GM23338 (cell line): Measurements from ENCODE around the gene ABL1. TPM values are rescaled to one million over a fixed set of nuclear protein-coding genes. Genes with fewer than 3 reads are reported as not detected.

Source experiments
- ATAC-seq: fragments of 200-7000 bp; cut with Tn5 transposase; 3 replicates; pipeline ENCODE4 v1.9.1; 2020
- DNase-seq: peaks from one replicate; pipeline ENCODE4 v3.0.0-alpha.2; 2015; ENCODE audit warnings: low spot score
- H2AFZ ChIP-seq: fragments of 200-600 bp; sonication (generic); 2 replicates; pipeline ENCODE4 v1.8.0; 2016; ENCODE audit warnings: antibody characterized with exemption, mild to moderate bottlenecking, moderate library complexity
- H3F3A ChIP-seq: fragments of 200-600 bp; sonication (generic); replicated peaks from 2 replicates; pipeline ENCODE4 v1.8.0; 2017; ENCODE audit warnings: antibody characterized with exemption, mixed run types, low read depth
- H3K27ac ChIP-seq: fragments of 200-600 bp; sonication (generic); 2 replicates; pipeline ENCODE4 v1.6.1; 2016; ENCODE audit warnings: low read depth
- H3K27me3 ChIP-seq: fragments of 200-600 bp; sonication (generic); 2 replicates; pipeline ENCODE4 v1.8.0; 2016; ENCODE audit warnings: mild to moderate bottlenecking, mixed run types, moderate library complexity; ENCODE audit not compliant: insufficient read depth
- H3K36me3 ChIP-seq: fragments of 200-600 bp; sonication (generic); 2 replicates; pipeline ENCODE4 v1.8.0; 2016; ENCODE audit warnings: mild to moderate bottlenecking; ENCODE audit not compliant: insufficient read depth
- H3K4me1 ChIP-seq: fragments of 200-600 bp; sonication (generic); 2 replicates; pipeline ENCODE4 v1.8.0; 2016; ENCODE audit warnings: mild to moderate bottlenecking, moderate library complexity; ENCODE audit not compliant: insufficient read depth
- H3K4me2 ChIP-seq: fragments of 200-600 bp; sonication (generic); 2 replicates; pipeline ENCODE4 v1.7.1; 2017; ENCODE audit warnings: mixed run types
- H3K4me3 ChIP-seq: fragments of 200-600 bp; sonication (generic); 2 replicates; pipeline ENCODE4 v1.6.1; 2016; ENCODE audit warnings: mixed run types
- H3K79me2 ChIP-seq: fragments of 200-600 bp; sonication (generic); replicated peaks from 2 replicates; pipeline ENCODE4 v1.8.0; 2017; ENCODE audit warnings: mild to moderate bottlenecking; ENCODE audit not compliant: insufficient read depth
- H3K9me2 ChIP-seq: fragments of 200-600 bp; sonication (generic); 2 replicates; pipeline ENCODE4 v1.8.0; 2017; ENCODE audit not compliant: insufficient read depth
- H4K20me1 ChIP-seq: fragments of 200-600 bp; sonication (generic); replicated peaks from 2 replicates; pipeline ENCODE4 v1.8.0; 2017; ENCODE audit warnings: mild to moderate bottlenecking; ENCODE audit not compliant: insufficient read depth
- H3K27ac Mint-ChIP-seq: 2 replicates; pipeline ENCODE4 v1.8.0; 2020; ENCODE audit warnings: inconsistent platforms, mild to moderate bottlenecking, moderate library complexity, mixed read lengths
- H3K27me3 Mint-ChIP-seq: 3 replicates; pipeline ENCODE4 v1.8.0; 2022; ENCODE audit warnings: low read depth, mild to moderate bottlenecking, moderate library complexity, mixed read lengths, inconsistent platforms; ENCODE audit not compliant: insufficient read depth, poor library complexity
- H3K36me3 Mint-ChIP-seq: 3 replicates; pipeline ENCODE4 v1.8.0; 2021; ENCODE audit warnings: low read depth, mild to moderate bottlenecking, inconsistent platforms, moderate library complexity, mixed read lengths
- H3K4me1 Mint-ChIP-seq: 3 replicates; pipeline ENCODE4 v1.8.0; 2020; ENCODE audit warnings: mild to moderate bottlenecking, inconsistent platforms, mixed read lengths
- H3K4me3 Mint-ChIP-seq: 3 replicates; pipeline ENCODE4 v1.8.0; 2021; ENCODE audit warnings: moderate library complexity, mild to moderate bottlenecking, inconsistent platforms, mixed read lengths
- H3K9me3 Mint-ChIP-seq: 3 replicates; pipeline ENCODE4 v1.8.0; 2020; ENCODE audit warnings: moderate library complexity, mild to moderate bottlenecking, inconsistent platforms, mixed read lengths
- CREB1 ChIP-seq: fragments of 250-450 bp; sonication (Bioruptor Pico); IDR thresholded peaks from 2 replicates; pipeline ENCODE4 v1.5.0; 2020; ENCODE audit warnings: low read depth, mild to moderate bottlenecking, moderate library complexity
- EZH2 ChIP-seq: fragments of 200-600 bp; sonication (generic); IDR thresholded peaks from one replicate; pipeline ENCODE4 v1.8.0; 2017; ENCODE audit warnings: antibody characterized with exemption, mild to moderate bottlenecking, low read depth; ENCODE audit not compliant: unreplicated experiment
- JUNB ChIP-seq: IDR thresholded peaks from one replicate; pipeline ENCODE4 v1.6.1; 2016; ENCODE audit warnings: antibody characterized with exemption; ENCODE audit not compliant: unreplicated experiment
- POLR2AphosphoS5 ChIP-seq: IDR thresholded peaks from 2 replicates; pipeline ENCODE4 v1.6.1; 2016; ENCODE audit warnings: antibody characterized with exemption, low read depth
- STAT1 ChIP-seq: IDR thresholded peaks from one replicate; pipeline ENCODE4 v1.6.1; 2016; ENCODE audit warnings: antibody characterized with exemption; ENCODE audit not compliant: unreplicated experiment
- ZNF114 ChIP-seq: fragments of 250-450 bp; sonication (Bioruptor Pico); IDR thresholded peaks from 2 replicates; pipeline ENCODE4 v1.5.0; 2020; ENCODE audit warnings: mild to moderate bottlenecking, moderate library complexity
- ZNF331 ChIP-seq: fragments of 250-450 bp; sonication (Bioruptor Pico); IDR thresholded peaks from 2 replicates; pipeline ENCODE4 v1.5.0; 2020; ENCODE audit warnings: low read depth, mild to moderate bottlenecking, moderate library complexity
- polyA plus RNA-seq: library from polyadenylated mRNA; unstranded; fragments of >200 nt; fragmentation: Nextera tagmentation; extraction: Ambion mirVana; gene quantifications from 2 replicates; pipeline ENCODE4 v1.2.1, GENCODE V29; 2016
- total RNA-seq: library from RNA; depleted of rRNA; stranded (reverse); fragments of >200 nt; shearing (Covaris generic); gene quantifications from 2 replicates; pipeline ENCODE4 v1.2.3, GENCODE V29; 2014
- TF ChIP-seq, protein P1 (sequence below): fragments of 250-450 bp; sonication (Bioruptor Pico); IDR thresholded peaks from 2 replicates; pipeline ENCODE4 v1.5.0; 2020; ENCODE audit warnings: mild to moderate bottlenecking, moderate library complexity
- TF ChIP-seq, protein P2 (sequence below): IDR thresholded peaks from 2 replicates; pipeline ENCODE4 v1.6.1; 2016; ENCODE audit warnings: antibody characterized with exemption
- TF ChIP-seq, protein P3 (sequence below), 2 experiments: fragments of 200-600 bp in 1 of 2; sonication (generic) in 1 of 2; conservative IDR thresholded peaks; 2 replicates each; pipeline versions ENCODE4 v1.5.1 to v1.6.1; 2016 to 2017; ENCODE audit warnings: antibody characterized with exemption in 2 of 2, low read depth in 2 of 2, mild to moderate bottlenecking in 2 of 2, moderate library complexity in 1 of 2

ABL1 gene
- total and polyA plus RNA-seq, 2 experiments from 2014 or later: 20.7 to 85.1 TPM

DNA sequence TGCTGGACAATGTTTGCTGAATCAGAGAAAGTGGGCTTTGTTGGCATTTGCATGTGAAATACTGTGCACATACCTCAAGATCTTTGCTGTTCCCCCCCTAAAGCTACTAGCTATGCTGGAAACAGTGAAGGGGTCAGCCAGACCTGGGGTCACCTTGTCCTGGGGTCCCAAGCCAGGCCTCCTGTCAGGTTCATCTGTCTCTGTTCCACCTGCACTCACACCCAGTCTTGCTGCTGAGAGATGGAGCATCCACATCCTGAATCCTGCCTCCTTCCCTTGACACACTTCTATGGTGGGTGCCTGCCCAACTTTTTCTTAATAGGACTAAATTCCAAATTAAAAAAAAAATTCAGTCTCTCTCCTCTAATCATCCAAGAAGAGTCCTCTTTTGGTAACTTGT lies 4.0 kb upstream of the ABL1 start (continued):
- TF ChIP-seq, protein P1, sequence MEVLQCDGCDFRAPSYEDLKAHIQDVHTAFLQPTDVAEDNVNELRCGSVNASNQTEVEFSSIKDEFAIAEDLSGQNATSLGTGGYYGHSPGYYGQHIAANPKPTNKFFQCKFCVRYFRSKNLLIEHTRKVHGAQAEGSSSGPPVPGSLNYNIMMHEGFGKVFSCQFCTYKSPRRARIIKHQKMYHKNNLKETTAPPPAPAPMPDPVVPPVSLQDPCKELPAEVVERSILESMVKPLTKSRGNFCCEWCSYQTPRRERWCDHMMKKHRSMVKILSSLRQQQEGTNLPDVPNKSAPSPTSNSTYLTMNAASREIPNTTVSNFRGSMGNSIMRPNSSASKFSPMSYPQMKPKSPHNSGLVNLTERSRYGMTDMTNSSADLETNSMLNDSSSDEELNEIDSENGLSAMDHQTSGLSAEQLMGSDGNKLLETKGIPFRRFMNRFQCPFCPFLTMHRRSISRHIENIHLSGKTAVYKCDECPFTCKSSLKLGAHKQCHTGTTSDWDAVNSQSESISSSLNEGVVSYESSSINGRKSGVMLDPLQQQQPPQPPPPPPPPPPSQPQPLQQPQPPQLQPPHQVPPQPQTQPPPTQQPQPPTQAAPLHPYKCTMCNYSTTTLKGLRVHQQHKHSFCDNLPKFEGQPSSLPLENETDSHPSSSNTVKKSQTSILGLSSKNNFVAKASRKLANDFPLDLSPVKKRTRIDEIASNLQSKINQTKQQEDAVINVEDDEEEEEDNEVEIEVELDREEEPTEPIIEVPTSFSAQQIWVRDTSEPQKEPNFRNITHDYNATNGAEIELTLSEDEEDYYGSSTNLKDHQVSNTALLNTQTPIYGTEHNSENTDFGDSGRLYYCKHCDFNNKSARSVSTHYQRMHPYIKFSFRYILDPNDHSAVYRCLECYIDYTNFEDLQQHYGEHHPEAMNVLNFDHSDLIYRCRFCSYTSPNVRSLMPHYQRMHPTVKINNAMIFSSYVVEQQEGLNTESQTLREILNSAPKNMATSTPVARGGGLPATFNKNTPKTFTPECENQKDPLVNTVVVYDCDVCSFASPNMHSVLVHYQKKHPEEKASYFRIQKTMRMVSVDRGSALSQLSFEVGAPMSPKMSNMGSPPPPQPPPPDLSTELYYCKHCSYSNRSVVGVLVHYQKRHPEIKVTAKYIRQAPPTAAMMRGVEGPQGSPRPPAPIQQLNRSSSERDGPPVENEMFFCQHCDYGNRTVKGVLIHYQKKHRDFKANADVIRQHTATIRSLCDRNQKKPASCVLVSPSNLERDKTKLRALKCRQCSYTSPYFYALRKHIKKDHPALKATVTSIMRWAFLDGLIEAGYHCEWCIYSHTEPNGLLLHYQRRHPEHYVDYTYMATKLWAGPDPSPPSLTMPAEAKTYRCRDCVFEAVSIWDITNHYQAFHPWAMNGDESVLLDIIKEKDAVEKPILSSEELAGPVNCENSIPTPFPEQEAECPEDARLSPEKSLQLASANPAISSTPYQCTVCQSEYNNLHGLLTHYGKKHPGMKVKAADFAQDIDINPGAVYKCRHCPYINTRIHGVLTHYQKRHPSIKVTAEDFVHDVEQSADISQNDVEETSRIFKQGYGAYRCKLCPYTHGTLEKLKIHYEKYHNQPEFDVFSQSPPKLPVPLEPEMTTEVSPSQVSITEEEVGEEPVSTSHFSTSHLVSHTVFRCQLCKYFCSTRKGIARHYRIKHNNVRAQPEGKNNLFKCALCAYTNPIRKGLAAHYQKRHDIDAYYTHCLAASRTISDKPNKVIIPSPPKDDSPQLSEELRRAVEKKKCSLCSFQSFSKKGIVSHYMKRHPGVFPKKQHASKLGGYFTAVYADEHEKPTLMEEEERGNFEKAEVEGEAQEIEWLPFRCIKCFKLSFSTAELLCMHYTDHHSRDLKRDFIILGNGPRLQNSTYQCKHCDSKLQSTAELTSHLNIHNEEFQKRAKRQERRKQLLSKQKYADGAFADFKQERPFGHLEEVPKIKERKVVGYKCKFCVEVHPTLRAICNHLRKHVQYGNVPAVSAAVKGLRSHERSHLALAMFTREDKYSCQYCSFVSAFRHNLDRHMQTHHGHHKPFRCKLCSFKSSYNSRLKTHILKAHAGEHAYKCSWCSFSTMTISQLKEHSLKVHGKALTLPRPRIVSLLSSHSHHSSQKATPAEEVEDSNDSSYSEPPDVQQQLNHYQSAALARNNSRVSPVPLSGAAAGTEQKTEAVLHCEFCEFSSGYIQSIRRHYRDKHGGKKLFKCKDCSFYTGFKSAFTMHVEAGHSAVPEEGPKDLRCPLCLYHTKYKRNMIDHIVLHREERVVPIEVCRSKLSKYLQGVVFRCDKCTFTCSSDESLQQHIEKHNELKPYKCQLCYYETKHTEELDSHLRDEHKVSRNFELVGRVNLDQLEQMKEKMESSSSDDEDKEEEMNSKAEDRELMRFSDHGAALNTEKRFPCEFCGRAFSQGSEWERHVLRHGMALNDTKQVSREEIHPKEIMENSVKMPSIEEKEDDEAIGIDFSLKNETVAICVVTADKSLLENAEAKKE (CRISPR knock-in tag): no peak
- TF ChIP-seq POLR2AphosphoS5: no peak
- TF ChIP-seq ZNF114 (CRISPR knock-in tag): no peak
- no peak for TF ChIP-seq EZH2

DNA sequence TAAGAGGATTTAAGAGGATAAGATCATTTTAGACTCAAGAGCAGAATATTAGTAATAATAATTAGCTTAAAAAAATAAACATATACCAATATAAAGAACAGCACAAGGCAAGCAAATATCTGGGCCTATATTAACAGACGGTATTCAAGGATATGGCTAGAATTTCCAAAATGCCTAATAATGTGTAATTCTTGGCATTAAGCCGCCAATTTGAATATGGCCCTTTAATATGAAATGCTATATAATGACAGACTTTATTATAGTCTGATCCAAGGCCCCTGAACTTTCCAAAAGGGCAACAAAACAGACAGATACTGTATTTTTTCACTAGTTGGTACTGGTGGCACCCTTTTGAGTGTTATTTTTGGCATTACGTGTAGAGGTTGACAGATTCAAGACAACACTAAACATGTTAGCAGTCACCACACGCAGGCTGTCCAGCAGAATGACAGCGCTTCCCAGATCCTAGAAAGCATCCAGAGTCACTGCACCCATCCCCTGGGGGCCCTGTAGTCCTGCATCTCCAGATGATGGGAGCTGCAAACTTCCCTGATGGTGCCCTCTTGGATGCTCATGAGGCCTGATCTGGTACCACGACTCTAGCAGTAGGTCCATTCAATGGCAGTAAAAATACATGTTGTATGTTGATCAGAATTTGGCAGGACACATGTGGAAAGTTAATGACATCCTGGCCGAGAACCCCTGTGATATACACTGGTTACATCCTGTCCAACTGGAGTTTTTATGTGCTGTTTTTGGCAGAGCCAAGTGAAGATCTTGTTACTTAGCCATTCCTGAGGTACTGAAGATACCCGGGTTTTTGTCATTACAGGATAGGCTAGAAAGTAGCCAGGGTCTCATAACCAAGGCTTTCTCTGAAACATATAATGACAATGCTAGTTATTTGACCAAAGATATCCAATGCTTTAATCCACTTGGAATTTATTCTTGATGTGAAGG lies 1.7 kb upstream of the ABL1 start:
- no peak overlapping the region for H3K27ac Mint-ChIP-seq
- Histone ChIP-seq H3K4me2 (peak overlapping the region; percentile 84; the same call in 1 of the 2 replicates), H3F3A (peaks cover 11% of the 10 kb centered on the region; the same call in 1 of the 2 replicates), H4K20me1 (peaks cover 11% of the 10 kb centered on the region; the same call in 1 of the 2 replicates), H3K27ac (no peak overlapping the region), H3K79me2 (peaks cover 83% of the 10 kb centered on the region), H3K4me1 (peaks cover 36% of the 10 kb centered on the region), H2AFZ (no peak overlapping the region), H3K27me3 (no peaks in the 10 kb centered on the region), H3K9me2 (no peaks in the 10 kb centered on the region), H3K4me3 (peak overlapping the region; percentile 75; the same call in 1 of the 2 replicates), H3K36me3 (no peaks in the 10 kb centered on the region)
- peaks cover 22% of the 10 kb centered on the region for H3K27me3 Mint-ChIP-seq
- peaks cover 39% of the 10 kb centered on the region for H3K4me1 Mint-ChIP-seq
- H3K36me3 Mint-ChIP-seq: peaks cover 11% of the 10 kb centered on the region
- ATAC-seq (no peak), DNase-seq (no peak)
- H3K4me3 Mint-ChIP-seq: peak overlapping the region; percentile 86; the same call in 1 of the 3 replicates
- peaks cover 6% of the 10 kb centered on the region for H3K9me3 Mint-ChIP-seq
- TF ChIP-seq ZNF114 (CRISPR knock-in tag) (no peak), JUNB (no peak), STAT1 (no peak), EZH2 (no peak), ZNF331 (no peak), POLR2AphosphoS5 (no peak), CREB1 (CRISPR knock-in tag) (no peak)
- TF ChIP-seq, protein P2, sequence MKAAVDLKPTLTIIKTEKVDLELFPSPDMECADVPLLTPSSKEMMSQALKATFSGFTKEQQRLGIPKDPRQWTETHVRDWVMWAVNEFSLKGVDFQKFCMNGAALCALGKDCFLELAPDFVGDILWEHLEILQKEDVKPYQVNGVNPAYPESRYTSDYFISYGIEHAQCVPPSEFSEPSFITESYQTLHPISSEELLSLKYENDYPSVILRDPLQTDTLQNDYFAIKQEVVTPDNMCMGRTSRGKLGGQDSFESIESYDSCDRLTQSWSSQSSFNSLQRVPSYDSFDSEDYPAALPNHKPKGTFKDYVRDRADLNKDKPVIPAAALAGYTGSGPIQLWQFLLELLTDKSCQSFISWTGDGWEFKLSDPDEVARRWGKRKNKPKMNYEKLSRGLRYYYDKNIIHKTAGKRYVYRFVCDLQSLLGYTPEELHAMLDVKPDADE: no peak
- TF ChIP-seq, protein P3, sequence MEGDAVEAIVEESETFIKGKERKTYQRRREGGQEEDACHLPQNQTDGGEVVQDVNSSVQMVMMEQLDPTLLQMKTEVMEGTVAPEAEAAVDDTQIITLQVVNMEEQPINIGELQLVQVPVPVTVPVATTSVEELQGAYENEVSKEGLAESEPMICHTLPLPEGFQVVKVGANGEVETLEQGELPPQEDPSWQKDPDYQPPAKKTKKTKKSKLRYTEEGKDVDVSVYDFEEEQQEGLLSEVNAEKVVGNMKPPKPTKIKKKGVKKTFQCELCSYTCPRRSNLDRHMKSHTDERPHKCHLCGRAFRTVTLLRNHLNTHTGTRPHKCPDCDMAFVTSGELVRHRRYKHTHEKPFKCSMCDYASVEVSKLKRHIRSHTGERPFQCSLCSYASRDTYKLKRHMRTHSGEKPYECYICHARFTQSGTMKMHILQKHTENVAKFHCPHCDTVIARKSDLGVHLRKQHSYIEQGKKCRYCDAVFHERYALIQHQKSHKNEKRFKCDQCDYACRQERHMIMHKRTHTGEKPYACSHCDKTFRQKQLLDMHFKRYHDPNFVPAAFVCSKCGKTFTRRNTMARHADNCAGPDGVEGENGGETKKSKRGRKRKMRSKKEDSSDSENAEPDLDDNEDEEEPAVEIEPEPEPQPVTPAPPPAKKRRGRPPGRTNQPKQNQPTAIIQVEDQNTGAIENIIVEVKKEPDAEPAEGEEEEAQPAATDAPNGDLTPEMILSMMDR (conservative IDR thresholded peaks at IDR 0.05; ENCODE audit: low read depth in 2 of 2): no peak
